Anterior cingulate cortex (tissue), 58 donors: ENCODE data around the gene RXRA.

Experiments
- DNase-seq, 58 donors: peaks; one replicate each; lab custom pipeline; 2025; lab: John Stamatoyannopoulos, UW

The RXRA gene

GRCh38 chr9:134390947-134391318 lies 64.7 kb downstream of the RXRA start:
- no peak for DNase-seq

- no peak for DNase-seq
These were observed 65.3 kb downstream of the RXRA start for GRCh38 chr9:134391319-134392231.

- DNase-seq, result no peak
These were observed 66.6 kb downstream of the RXRA start for GRCh38 chr9:134392900-134393299.

- DNase-seq, result no peak
These were observed 67.5 kb downstream of the RXRA start for GRCh38 chr9:134393582-134394280.

- DNase-seq, result peak in 1 of 58 donors; percentile 21
These were observed 68.8 kb downstream of the RXRA start for GRCh38 chr9:134395002-134395517.

- DNase-seq, result no peak
These were observed 69.5 kb downstream of the RXRA start for GRCh38 chr9:134395737-134396257.

- DNase-seq, result no peak
These were observed 70.0 kb downstream of the RXRA start for GRCh38 chr9:134396258-134396742.

- no peak for DNase-seq
These were observed 70.6 kb downstream of the RXRA start for GRCh38 chr9:134396825-134397224.

- no peak for DNase-seq
These were observed 72.5 kb downstream of the RXRA start for GRCh38 chr9:134398756-134399155.

GRCh38 chr9:134399435-134400056 lies 73.3 kb downstream of the RXRA start:
- DNase-seq, result no peak

GRCh38 chr9:134400283-134400682 lies 74.0 kb downstream of the RXRA start:
- no peak for DNase-seq

- DNase-seq, result no peak
These were observed 75.1 kb downstream of the RXRA start for GRCh38 chr9:134401391-134401790.

GRCh38 chr9:134402182-134402581 lies 75.9 kb downstream of the RXRA start:
- no peak for DNase-seq

GRCh38 chr9:134403292-134403681 lies 77.0 kb downstream of the RXRA start:
- DNase-seq, result no peak

GRCh38 chr9:134403682-134404301 lies 77.5 kb downstream of the RXRA start:
- DNase-seq, result peak in 43 of 58 donors; percentile 15 to 72 (median 43)

- DNase-seq, result no peak
These were observed 78.4 kb downstream of the RXRA start for GRCh38 chr9:134404376-134405358.

- DNase-seq, result no peak
These were observed 79.3 kb downstream of the RXRA start for GRCh38 chr9:134405527-134405926.

GRCh38 chr9:134406366-134407120 lies 80.3 kb downstream of the RXRA start:
- peak in 14 of 58 donors; percentile 10 to 51 (median 26) for DNase-seq
